GM23338 (cell line): ENCODE data around the gene ANKS1B. TPM values are rescaled to one million over a fixed set of nuclear protein-coding genes. Genes with fewer than 3 reads are reported as not detected.

ENCODE experiments used
- ATAC-seq: fragments of 200-7000 bp; cut with Tn5 transposase; 3 replicates; pipeline ENCODE4 v1.9.1; 2020
- DNase-seq: peaks from one replicate; pipeline ENCODE4 v3.0.0-alpha.2; 2015; ENCODE audit warnings: low spot score
- H2AFZ ChIP-seq: fragments of 200-600 bp; sonication (generic); 2 replicates; pipeline ENCODE4 v1.8.0; 2016; ENCODE audit warnings: antibody characterized with exemption, mild to moderate bottlenecking, moderate library complexity
- H3F3A ChIP-seq: fragments of 200-600 bp; sonication (generic); replicated peaks from 2 replicates; pipeline ENCODE4 v1.8.0; 2017; ENCODE audit warnings: antibody characterized with exemption, mixed run types, low read depth
- H3K27ac ChIP-seq: fragments of 200-600 bp; sonication (generic); 2 replicates; pipeline ENCODE4 v1.6.1; 2016; ENCODE audit warnings: low read depth
- H3K27me3 ChIP-seq: fragments of 200-600 bp; sonication (generic); 2 replicates; pipeline ENCODE4 v1.8.0; 2016; ENCODE audit warnings: mild to moderate bottlenecking, mixed run types, moderate library complexity; ENCODE audit not compliant: insufficient read depth
- H3K36me3 ChIP-seq: fragments of 200-600 bp; sonication (generic); 2 replicates; pipeline ENCODE4 v1.8.0; 2016; ENCODE audit warnings: mild to moderate bottlenecking; ENCODE audit not compliant: insufficient read depth
- H3K4me1 ChIP-seq: fragments of 200-600 bp; sonication (generic); 2 replicates; pipeline ENCODE4 v1.8.0; 2016; ENCODE audit warnings: mild to moderate bottlenecking, moderate library complexity; ENCODE audit not compliant: insufficient read depth
- H3K4me2 ChIP-seq: fragments of 200-600 bp; sonication (generic); 2 replicates; pipeline ENCODE4 v1.7.1; 2017; ENCODE audit warnings: mixed run types
- H3K4me3 ChIP-seq: fragments of 200-600 bp; sonication (generic); 2 replicates; pipeline ENCODE4 v1.6.1; 2016; ENCODE audit warnings: mixed run types
- H3K79me2 ChIP-seq: fragments of 200-600 bp; sonication (generic); replicated peaks from 2 replicates; pipeline ENCODE4 v1.8.0; 2017; ENCODE audit warnings: mild to moderate bottlenecking; ENCODE audit not compliant: insufficient read depth
- H3K9me2 ChIP-seq: fragments of 200-600 bp; sonication (generic); 2 replicates; pipeline ENCODE4 v1.8.0; 2017; ENCODE audit not compliant: insufficient read depth
- H4K20me1 ChIP-seq: fragments of 200-600 bp; sonication (generic); replicated peaks from 2 replicates; pipeline ENCODE4 v1.8.0; 2017; ENCODE audit warnings: mild to moderate bottlenecking; ENCODE audit not compliant: insufficient read depth
- H3K27ac Mint-ChIP-seq: 2 replicates; pipeline ENCODE4 v1.8.0; 2020; ENCODE audit warnings: inconsistent platforms, mild to moderate bottlenecking, moderate library complexity, mixed read lengths
- H3K27me3 Mint-ChIP-seq: 3 replicates; pipeline ENCODE4 v1.8.0; 2022; ENCODE audit warnings: low read depth, mild to moderate bottlenecking, moderate library complexity, mixed read lengths, inconsistent platforms; ENCODE audit not compliant: insufficient read depth, poor library complexity
- H3K36me3 Mint-ChIP-seq: 3 replicates; pipeline ENCODE4 v1.8.0; 2021; ENCODE audit warnings: low read depth, mild to moderate bottlenecking, inconsistent platforms, moderate library complexity, mixed read lengths
- H3K4me1 Mint-ChIP-seq: 3 replicates; pipeline ENCODE4 v1.8.0; 2020; ENCODE audit warnings: mild to moderate bottlenecking, inconsistent platforms, mixed read lengths
- H3K4me3 Mint-ChIP-seq: 3 replicates; pipeline ENCODE4 v1.8.0; 2021; ENCODE audit warnings: moderate library complexity, mild to moderate bottlenecking, inconsistent platforms, mixed read lengths
- H3K9me3 Mint-ChIP-seq: 3 replicates; pipeline ENCODE4 v1.8.0; 2020; ENCODE audit warnings: moderate library complexity, mild to moderate bottlenecking, inconsistent platforms, mixed read lengths
- CREB1 ChIP-seq: fragments of 250-450 bp; sonication (Bioruptor Pico); IDR thresholded peaks from 2 replicates; pipeline ENCODE4 v1.5.0; 2020; ENCODE audit warnings: low read depth, mild to moderate bottlenecking, moderate library complexity
- EZH2 ChIP-seq: fragments of 200-600 bp; sonication (generic); IDR thresholded peaks from one replicate; pipeline ENCODE4 v1.8.0; 2017; ENCODE audit warnings: antibody characterized with exemption, mild to moderate bottlenecking, low read depth; ENCODE audit not compliant: unreplicated experiment
- JUNB ChIP-seq: IDR thresholded peaks from one replicate; pipeline ENCODE4 v1.6.1; 2016; ENCODE audit warnings: antibody characterized with exemption; ENCODE audit not compliant: unreplicated experiment
- NANOG ChIP-seq: IDR thresholded peaks from 2 replicates; pipeline ENCODE4 v1.6.1; 2016; ENCODE audit warnings: antibody characterized with exemption, borderline replicate concordance
- POLR2AphosphoS5 ChIP-seq: IDR thresholded peaks from 2 replicates; pipeline ENCODE4 v1.6.1; 2016; ENCODE audit warnings: antibody characterized with exemption, low read depth
- STAT1 ChIP-seq: IDR thresholded peaks from one replicate; pipeline ENCODE4 v1.6.1; 2016; ENCODE audit warnings: antibody characterized with exemption; ENCODE audit not compliant: unreplicated experiment
- ZNF114 ChIP-seq: fragments of 250-450 bp; sonication (Bioruptor Pico); IDR thresholded peaks from 2 replicates; pipeline ENCODE4 v1.5.0; 2020; ENCODE audit warnings: mild to moderate bottlenecking, moderate library complexity
- ZNF331 ChIP-seq: fragments of 250-450 bp; sonication (Bioruptor Pico); IDR thresholded peaks from 2 replicates; pipeline ENCODE4 v1.5.0; 2020; ENCODE audit warnings: low read depth, mild to moderate bottlenecking, moderate library complexity
- polyA plus RNA-seq: library from polyadenylated mRNA; unstranded; fragments of >200 nt; fragmentation: Nextera tagmentation; extraction: Ambion mirVana; gene quantifications from 2 replicates; pipeline ENCODE4 v1.2.1, GENCODE V29; 2016
- total RNA-seq: library from RNA; depleted of rRNA; stranded (reverse); fragments of >200 nt; shearing (Covaris generic); gene quantifications from 2 replicates; pipeline ENCODE4 v1.2.3, GENCODE V29; 2014
- TF ChIP-seq, protein P1 (sequence below): fragments of 250-450 bp; sonication (Bioruptor Pico); IDR thresholded peaks from 2 replicates; pipeline ENCODE4 v1.5.0; 2020; ENCODE audit warnings: mild to moderate bottlenecking, moderate library complexity
- TF ChIP-seq, protein P2 (sequence below): IDR thresholded peaks from 2 replicates; pipeline ENCODE4 v1.6.1; 2016; ENCODE audit warnings: antibody characterized with exemption

The ANKS1B gene
- total and polyA plus RNA-seq, 2 experiments from 2014 or later = 4.3 to 5.8 TPM

DNA sequence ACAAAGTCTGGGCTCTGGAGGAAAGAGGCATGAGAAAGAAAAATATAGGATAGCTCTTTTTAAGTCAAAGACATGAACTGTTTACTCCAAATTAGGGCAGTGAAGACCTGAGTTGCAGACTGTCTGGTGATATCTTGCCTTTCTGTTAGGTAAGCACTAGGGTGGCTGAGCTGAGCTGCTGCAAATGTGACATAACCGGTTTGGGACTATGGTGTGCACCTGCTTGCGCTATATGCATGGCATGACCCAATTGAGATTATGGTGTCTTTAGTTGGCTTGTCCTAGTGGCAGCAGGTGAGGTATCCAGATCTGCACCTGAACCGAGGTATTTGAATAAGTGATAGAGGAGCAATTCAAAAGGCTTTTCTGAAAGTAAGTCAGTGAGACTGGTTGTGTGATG lies 994.1 kb downstream of the ANKS1B start (continued):
- TF ChIP-seq, protein P1, sequence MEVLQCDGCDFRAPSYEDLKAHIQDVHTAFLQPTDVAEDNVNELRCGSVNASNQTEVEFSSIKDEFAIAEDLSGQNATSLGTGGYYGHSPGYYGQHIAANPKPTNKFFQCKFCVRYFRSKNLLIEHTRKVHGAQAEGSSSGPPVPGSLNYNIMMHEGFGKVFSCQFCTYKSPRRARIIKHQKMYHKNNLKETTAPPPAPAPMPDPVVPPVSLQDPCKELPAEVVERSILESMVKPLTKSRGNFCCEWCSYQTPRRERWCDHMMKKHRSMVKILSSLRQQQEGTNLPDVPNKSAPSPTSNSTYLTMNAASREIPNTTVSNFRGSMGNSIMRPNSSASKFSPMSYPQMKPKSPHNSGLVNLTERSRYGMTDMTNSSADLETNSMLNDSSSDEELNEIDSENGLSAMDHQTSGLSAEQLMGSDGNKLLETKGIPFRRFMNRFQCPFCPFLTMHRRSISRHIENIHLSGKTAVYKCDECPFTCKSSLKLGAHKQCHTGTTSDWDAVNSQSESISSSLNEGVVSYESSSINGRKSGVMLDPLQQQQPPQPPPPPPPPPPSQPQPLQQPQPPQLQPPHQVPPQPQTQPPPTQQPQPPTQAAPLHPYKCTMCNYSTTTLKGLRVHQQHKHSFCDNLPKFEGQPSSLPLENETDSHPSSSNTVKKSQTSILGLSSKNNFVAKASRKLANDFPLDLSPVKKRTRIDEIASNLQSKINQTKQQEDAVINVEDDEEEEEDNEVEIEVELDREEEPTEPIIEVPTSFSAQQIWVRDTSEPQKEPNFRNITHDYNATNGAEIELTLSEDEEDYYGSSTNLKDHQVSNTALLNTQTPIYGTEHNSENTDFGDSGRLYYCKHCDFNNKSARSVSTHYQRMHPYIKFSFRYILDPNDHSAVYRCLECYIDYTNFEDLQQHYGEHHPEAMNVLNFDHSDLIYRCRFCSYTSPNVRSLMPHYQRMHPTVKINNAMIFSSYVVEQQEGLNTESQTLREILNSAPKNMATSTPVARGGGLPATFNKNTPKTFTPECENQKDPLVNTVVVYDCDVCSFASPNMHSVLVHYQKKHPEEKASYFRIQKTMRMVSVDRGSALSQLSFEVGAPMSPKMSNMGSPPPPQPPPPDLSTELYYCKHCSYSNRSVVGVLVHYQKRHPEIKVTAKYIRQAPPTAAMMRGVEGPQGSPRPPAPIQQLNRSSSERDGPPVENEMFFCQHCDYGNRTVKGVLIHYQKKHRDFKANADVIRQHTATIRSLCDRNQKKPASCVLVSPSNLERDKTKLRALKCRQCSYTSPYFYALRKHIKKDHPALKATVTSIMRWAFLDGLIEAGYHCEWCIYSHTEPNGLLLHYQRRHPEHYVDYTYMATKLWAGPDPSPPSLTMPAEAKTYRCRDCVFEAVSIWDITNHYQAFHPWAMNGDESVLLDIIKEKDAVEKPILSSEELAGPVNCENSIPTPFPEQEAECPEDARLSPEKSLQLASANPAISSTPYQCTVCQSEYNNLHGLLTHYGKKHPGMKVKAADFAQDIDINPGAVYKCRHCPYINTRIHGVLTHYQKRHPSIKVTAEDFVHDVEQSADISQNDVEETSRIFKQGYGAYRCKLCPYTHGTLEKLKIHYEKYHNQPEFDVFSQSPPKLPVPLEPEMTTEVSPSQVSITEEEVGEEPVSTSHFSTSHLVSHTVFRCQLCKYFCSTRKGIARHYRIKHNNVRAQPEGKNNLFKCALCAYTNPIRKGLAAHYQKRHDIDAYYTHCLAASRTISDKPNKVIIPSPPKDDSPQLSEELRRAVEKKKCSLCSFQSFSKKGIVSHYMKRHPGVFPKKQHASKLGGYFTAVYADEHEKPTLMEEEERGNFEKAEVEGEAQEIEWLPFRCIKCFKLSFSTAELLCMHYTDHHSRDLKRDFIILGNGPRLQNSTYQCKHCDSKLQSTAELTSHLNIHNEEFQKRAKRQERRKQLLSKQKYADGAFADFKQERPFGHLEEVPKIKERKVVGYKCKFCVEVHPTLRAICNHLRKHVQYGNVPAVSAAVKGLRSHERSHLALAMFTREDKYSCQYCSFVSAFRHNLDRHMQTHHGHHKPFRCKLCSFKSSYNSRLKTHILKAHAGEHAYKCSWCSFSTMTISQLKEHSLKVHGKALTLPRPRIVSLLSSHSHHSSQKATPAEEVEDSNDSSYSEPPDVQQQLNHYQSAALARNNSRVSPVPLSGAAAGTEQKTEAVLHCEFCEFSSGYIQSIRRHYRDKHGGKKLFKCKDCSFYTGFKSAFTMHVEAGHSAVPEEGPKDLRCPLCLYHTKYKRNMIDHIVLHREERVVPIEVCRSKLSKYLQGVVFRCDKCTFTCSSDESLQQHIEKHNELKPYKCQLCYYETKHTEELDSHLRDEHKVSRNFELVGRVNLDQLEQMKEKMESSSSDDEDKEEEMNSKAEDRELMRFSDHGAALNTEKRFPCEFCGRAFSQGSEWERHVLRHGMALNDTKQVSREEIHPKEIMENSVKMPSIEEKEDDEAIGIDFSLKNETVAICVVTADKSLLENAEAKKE (CRISPR knock-in tag) = no peak
- TF ChIP-seq EZH2 (no peak), ZNF331 (CRISPR knock-in tag) (no peak), STAT1 (no peak), NANOG (no peak), JUNB (no peak), POLR2AphosphoS5 (no peak), CREB1 (no peak), ZNF114 (CRISPR knock-in tag) (no peak)
- TF ChIP-seq, protein P2, sequence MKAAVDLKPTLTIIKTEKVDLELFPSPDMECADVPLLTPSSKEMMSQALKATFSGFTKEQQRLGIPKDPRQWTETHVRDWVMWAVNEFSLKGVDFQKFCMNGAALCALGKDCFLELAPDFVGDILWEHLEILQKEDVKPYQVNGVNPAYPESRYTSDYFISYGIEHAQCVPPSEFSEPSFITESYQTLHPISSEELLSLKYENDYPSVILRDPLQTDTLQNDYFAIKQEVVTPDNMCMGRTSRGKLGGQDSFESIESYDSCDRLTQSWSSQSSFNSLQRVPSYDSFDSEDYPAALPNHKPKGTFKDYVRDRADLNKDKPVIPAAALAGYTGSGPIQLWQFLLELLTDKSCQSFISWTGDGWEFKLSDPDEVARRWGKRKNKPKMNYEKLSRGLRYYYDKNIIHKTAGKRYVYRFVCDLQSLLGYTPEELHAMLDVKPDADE = no peak

DNA sequence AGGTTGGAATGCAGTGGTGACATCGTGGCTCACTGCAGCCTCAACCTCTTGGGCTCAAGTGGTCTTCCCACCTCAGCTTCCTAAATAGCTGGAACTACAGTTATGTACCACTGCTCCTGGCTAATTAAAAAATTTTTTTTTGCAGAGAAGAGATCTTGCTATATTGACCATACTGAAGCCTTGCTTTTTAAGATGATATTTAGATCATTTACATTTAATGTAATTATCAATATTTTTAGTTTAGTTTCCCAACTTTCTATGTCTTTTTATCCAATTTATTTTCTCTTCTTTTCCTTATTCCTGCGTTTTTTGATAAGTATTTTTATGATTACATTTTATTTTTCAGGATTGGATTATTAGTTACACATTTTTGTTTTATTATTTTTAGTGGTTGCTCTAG lies 999.6 kb downstream of the ANKS1B start:
- Mint-ChIP-seq H3K27ac (no peak overlapping the region), H3K36me3 (peaks cover 2% of the 10 kb centered on the region), H3K4me1 (no peaks in the 10 kb centered on the region), H3K9me3 (peaks cover 20% of the 10 kb centered on the region; the same call in 2 of the 3 replicates), H3K4me3 (no peak overlapping the region), H3K27me3 (no peaks in the 10 kb centered on the region)
- DNase-seq (no peak), ATAC-seq (no peak)
- no peaks in the 10 kb centered on the region for H4K20me1 ChIP-seq
- H2AFZ ChIP-seq = no peak overlapping the region
- no peak overlapping the region for H3K4me3 ChIP-seq
- no peak overlapping the region for H3K27ac ChIP-seq
- no peaks in the 10 kb centered on the region for H3K4me1 ChIP-seq
- no peaks in the 10 kb centered on the region for H3K36me3 ChIP-seq
- no peaks in the 10 kb centered on the region for H3K79me2 ChIP-seq
- no peaks in the 10 kb centered on the region for H3K9me2 ChIP-seq
- no peaks in the 10 kb centered on the region for H3K27me3 ChIP-seq
- no peaks in the 10 kb centered on the region for H3F3A ChIP-seq
- H3K4me2 ChIP-seq = no peak overlapping the region
- TF ChIP-seq STAT1 (no peak), JUNB (no peak), CREB1 (no peak), ZNF114 (CRISPR knock-in tag) (no peak), ZNF331 (CRISPR knock-in tag) (no peak), POLR2AphosphoS5 (no peak)
- TF ChIP-seq, protein P2 = no peak
